H1 (cell line): Measurements from ENCODE around the gene TIMM22.

Source experiments
- CEBPB ChIP-seq: IDR thresholded peaks from 2 replicates; pipeline ENCODE4 v1.6.1; 2012; ENCODE audit warnings: low read depth, low read length
- CHD1 ChIP-seq: IDR thresholded peaks from 2 replicates; pipeline ENCODE4 v1.6.1; 2012; ENCODE audit warnings: low read depth, low read length, improper control_type of control experiment
- CHD2 ChIP-seq: IDR thresholded peaks from 2 replicates; pipeline ENCODE4 v1.6.1; 2012; ENCODE audit warnings: low read length, improper control_type of control experiment
- EGR1 ChIP-seq: IDR thresholded peaks from 2 replicates; pipeline ENCODE4 v1.6.1; 2011; ENCODE audit warnings: low read depth, low read length, borderline replicate concordance
- EZH2 ChIP-seq: fragments of 200-600 bp; sonication (generic); IDR thresholded peaks from 2 replicates; pipeline ENCODE4 v1.7.1; 2012; ENCODE audit warnings: low read depth, mild to moderate bottlenecking, moderate library complexity, low read length, inconsistent platforms; ENCODE audit not compliant: severe bottlenecking
- JUND ChIP-seq: IDR thresholded peaks from 2 replicates; pipeline ENCODE4 v1.6.1; 2011; ENCODE audit warnings: mild to moderate bottlenecking, improper control_type of control experiment, low read length
- POLR2A ChIP-seq, 2 experiments: IDR thresholded peaks; 1 replicate in 1 of 2; 2 replicates in 1 of 2; pipeline ENCODE4 v1.6.1; 2011; ENCODE audit warnings: low read depth in 2 of 2, low read length in 2 of 2, mild to moderate bottlenecking in 2 of 2; ENCODE audit errors: control extremely low read depth in 1 of 2
- POLR2AphosphoS5 ChIP-seq: IDR thresholded peaks from 2 replicates; pipeline ENCODE4 v1.6.1; 2011; ENCODE audit warnings: low read depth, low read length
- RAD21 ChIP-seq, 2 experiments: IDR thresholded peaks in 1 of 2; conservative IDR thresholded peaks in 1 of 2; 2 replicates each; pipeline ENCODE4 v1.6.1; 2011; ENCODE audit warnings: low read depth in 2 of 2, low read length in 2 of 2, improper control_type of control experiment in 1 of 2, inconsistent platforms in 1 of 2, mild to moderate bottlenecking in 1 of 2, moderate library complexity in 1 of 2
- RFX5 ChIP-seq: IDR thresholded peaks from 2 replicates; pipeline ENCODE4 v1.6.1; 2011; ENCODE audit warnings: low read depth, low read length, improper control_type of control experiment, borderline replicate concordance
- RXRA ChIP-seq: IDR thresholded peaks from 2 replicates; pipeline ENCODE4 v1.6.1; 2011; ENCODE audit warnings: low read depth, mild to moderate bottlenecking, low read length, moderate library complexity; ENCODE audit not compliant: insufficient read depth
- SP2 ChIP-seq: IDR thresholded peaks from 2 replicates; pipeline ENCODE4 v1.6.1; 2012; ENCODE audit warnings: mild to moderate bottlenecking, low read length, inconsistent platforms
- TF ChIP-seq, protein P1 (sequence below), 3 experiments: IDR thresholded peaks; 1 replicate in 2 of 3; 2 replicates in 1 of 3; pipeline versions ENCODE4 v1.5.1 to v1.6.1; 2011; ENCODE audit warnings: low read length in 3 of 3, mild to moderate bottlenecking in 3 of 3, inconsistent platforms in 2 of 3, low read depth in 1 of 3, moderate library complexity in 1 of 3; ENCODE audit not compliant: insufficient read depth in 1 of 3; ENCODE audit errors: control extremely low read depth in 1 of 3
- TF ChIP-seq, protein P2 (sequence below): IDR thresholded peaks from 2 replicates; pipeline ENCODE4 v1.6.1; 2012; ENCODE audit warnings: low read length, inconsistent platforms

DNA sequence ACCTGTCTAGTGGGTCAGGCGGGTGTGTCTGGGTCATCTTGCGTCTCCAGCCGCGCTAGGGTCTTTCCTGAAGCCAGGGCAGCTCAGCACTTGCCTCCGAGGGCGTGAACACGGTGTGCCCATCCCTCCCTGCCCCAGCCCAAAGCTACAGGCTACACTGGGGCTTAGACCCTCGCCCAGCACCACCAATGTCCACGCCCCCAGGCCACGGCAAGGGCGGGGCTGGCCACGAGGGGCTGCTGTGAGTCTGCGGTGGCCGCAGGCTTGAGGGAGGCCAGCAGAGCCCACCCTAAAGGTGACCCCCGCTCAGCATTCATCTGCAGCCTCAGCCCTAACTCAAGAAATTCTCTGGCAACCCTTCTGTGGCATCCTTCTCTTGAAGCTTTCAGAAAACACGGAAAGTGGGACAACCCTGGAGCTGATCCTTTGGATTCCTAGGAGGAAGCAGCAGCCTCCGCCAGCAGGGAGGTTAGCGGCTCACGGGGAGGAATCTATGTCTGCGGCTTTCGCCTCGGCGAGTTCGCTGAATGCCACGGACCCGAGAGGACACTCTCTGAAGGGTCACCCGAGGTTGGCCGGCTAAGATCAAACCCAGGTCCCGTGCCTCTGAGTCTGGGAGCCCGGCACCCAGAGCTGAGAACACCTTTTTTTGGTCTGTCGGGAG, 41.7 kb downstream of the TIMM22 start:
- no peak for TF ChIP-seq JUND
- TF ChIP-seq, protein P1, sequence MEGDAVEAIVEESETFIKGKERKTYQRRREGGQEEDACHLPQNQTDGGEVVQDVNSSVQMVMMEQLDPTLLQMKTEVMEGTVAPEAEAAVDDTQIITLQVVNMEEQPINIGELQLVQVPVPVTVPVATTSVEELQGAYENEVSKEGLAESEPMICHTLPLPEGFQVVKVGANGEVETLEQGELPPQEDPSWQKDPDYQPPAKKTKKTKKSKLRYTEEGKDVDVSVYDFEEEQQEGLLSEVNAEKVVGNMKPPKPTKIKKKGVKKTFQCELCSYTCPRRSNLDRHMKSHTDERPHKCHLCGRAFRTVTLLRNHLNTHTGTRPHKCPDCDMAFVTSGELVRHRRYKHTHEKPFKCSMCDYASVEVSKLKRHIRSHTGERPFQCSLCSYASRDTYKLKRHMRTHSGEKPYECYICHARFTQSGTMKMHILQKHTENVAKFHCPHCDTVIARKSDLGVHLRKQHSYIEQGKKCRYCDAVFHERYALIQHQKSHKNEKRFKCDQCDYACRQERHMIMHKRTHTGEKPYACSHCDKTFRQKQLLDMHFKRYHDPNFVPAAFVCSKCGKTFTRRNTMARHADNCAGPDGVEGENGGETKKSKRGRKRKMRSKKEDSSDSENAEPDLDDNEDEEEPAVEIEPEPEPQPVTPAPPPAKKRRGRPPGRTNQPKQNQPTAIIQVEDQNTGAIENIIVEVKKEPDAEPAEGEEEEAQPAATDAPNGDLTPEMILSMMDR (IDR thresholded peaks at IDR 0.05; ENCODE audit: control extremely low read depth in 1 of 3, insufficient read depth in 1 of 3, low read depth in 1 of 3, low read length in 3 of 3): no peak
- no peak for TF ChIP-seq POLR2AphosphoS5
- TF ChIP-seq CHD1: no peak
- TF ChIP-seq CHD2: no peak
- TF ChIP-seq EZH2: no peak
- TF ChIP-seq CEBPB: no peak
- no peak for TF ChIP-seq RFX5
- TF ChIP-seq POLR2A (IDR thresholded peaks at IDR 0.05; ENCODE audit: control extremely low read depth in 1 of 2, low read depth in 2 of 2, low read length in 2 of 2): no peak
- TF ChIP-seq, protein P2, sequence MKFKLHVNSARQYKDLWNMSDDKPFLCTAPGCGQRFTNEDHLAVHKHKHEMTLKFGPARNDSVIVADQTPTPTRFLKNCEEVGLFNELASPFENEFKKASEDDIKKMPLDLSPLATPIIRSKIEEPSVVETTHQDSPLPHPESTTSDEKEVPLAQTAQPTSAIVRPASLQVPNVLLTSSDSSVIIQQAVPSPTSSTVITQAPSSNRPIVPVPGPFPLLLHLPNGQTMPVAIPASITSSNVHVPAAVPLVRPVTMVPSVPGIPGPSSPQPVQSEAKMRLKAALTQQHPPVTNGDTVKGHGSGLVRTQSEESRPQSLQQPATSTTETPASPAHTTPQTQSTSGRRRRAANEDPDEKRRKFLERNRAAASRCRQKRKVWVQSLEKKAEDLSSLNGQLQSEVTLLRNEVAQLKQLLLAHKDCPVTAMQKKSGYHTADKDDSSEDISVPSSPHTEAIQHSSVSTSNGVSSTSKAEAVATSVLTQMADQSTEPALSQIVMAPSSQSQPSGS: no peak
- TF ChIP-seq SP2: no peak
- TF ChIP-seq RXRA: no peak
- TF ChIP-seq EGR1: no peak
- no peak for TF ChIP-seq RAD21 (IDR thresholded peaks at IDR 0.05 in 1 of 2, conservative IDR thresholded peaks at IDR 0.05 in 1 of 2; ENCODE audit: low read depth in 2 of 2, low read length in 2 of 2)
